NCI-H2227 treated with DMSO at 0.1 percent for 48 hours (cell line): ENCODE results near the gene USP36.
A peak's percentile ranks its signal among the peaks of the same experiment; 100 is the strongest.
"Not testable (repeated sequence)": the region's sequence is repeated elsewhere in the genome, so short reads cannot be mapped to it uniquely, and the experiment has no call there.

Source experiments
- DNase-seq: peaks from one replicate; lab custom pipeline; 2025; lab: John Stamatoyannopoulos, UW

The USP36 gene

DNA sequence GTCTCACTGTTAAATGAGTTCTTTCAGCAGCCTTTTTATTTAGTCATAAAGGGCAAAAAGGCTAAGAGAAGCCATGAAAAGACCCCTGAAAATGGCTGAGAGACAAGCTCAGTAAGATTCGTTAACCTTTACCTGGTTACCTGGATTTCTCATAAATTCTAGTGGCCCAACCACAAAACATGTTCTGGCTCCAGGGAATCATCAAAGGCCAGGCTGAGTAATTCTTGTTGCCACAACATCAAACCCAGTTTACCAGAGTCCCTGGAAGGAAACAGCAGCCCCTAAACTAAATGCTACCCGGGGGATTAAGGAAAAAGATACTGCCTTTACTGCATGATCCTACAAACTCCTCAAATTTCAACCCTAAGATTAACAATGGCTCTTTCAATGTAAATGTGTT lies 74.4 kb downstream of the USP36 start:
- no peak for DNase-seq

DNA sequence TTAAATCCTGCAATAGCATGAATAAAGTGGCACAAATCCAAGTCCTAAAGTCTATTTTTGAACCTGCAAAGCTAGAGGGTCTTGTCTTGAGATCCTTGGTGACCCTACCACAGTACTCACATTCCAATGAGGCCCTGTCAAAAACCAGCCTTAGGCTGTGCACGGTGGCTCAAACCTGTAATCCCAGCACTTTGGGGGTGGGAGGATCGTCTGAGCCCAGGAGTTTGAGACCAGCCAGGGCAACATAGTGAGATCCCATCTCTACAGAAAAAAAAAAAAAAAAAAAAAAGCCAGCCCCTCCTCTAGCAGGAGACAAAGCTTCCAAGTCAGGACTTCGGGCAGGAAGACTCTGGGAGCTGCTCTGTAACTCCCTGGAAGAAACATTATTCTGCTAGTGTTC lies 74.8 kb downstream of the USP36 start:
- no peak for DNase-seq

DNA sequence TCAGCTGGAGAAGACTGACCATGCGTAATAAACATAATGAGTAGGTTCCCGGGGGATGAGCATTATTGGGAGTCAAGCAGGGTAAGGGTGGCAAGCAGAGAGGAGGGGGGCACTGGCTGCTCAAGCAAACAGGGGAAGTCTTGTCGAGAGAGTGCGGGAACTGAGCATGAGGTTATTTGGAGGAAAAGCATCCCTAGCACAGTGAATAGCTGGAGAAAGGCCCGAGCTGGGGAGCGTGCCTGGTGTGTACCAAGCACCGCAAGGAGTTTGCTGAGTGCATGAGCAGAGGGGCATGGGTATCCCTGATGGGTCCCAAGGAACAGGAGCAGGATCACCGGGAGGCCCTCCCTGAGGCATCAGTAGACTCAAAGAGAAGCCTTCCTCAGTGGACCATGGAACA lies 75.7 kb downstream of the USP36 start:
- DNase-seq, result peak; percentile 45

DNA sequence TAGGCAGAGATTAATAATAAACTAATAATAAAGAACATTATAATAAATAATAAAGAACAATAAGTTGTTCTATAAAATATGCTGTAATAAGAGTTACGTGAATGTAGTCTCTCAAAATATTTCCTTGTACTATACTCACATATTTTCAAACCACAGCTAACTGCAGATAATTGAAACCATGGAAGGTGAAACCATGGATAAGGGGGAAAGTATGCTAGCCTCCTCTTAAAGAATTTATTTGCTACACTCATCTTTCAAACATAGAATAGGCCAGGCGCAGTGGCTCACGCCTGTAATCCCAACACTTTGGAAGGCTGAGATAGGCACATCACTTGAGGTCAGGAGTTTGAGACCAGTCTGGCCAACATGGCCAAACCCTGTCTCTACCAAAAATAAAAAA lies 77.1 kb downstream of the USP36 start:
- no peak for DNase-seq

DNA sequence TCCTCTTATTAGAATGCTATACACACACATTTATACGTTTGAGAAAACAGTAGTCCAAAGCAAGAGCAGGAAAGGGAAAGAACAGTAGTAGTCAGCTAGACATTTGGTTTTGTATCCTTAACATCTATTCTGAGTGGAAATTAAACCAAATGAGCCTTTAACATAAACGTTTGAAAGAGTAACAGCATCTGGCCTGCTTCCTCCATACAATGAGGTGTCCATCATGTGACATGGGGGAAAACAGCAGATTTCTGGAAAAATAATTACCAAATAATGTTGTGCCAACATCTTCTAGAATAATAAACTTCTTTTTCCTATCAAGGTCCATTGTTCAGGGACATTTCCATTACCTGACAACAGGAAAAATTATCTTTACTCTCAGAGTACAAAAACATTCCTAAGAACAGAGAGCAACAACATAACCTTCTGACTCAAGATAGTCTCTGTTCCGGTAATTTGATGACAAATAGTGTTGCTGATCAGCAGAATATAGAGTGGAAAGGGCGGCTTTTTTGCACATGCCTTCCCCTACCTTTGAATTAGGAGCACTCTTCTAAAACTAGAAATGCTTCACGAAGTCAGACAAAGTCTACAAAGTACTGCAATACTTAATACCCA lies 78.7 kb downstream of the USP36 start:
- DNase-seq, result no peak

DNA sequence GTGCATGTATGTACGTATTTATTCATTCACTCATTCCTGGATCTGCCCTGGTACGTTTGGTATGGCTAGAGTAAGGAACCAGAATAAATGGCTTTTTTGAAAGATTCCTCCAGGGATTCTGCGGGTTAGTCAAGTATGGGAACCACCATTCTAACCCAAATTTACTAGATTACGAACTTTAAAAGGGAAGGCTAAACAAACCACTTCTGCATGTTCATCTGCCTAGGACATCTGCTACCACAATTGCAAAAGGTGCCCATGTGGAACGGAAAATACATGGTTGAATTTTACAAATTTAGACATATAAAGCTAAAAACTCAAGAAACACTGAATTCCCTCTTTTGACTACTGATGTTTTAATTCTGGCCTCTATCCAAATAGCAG lies 80.7 kb downstream of the USP36 start:
- no peak for DNase-seq

DNA sequence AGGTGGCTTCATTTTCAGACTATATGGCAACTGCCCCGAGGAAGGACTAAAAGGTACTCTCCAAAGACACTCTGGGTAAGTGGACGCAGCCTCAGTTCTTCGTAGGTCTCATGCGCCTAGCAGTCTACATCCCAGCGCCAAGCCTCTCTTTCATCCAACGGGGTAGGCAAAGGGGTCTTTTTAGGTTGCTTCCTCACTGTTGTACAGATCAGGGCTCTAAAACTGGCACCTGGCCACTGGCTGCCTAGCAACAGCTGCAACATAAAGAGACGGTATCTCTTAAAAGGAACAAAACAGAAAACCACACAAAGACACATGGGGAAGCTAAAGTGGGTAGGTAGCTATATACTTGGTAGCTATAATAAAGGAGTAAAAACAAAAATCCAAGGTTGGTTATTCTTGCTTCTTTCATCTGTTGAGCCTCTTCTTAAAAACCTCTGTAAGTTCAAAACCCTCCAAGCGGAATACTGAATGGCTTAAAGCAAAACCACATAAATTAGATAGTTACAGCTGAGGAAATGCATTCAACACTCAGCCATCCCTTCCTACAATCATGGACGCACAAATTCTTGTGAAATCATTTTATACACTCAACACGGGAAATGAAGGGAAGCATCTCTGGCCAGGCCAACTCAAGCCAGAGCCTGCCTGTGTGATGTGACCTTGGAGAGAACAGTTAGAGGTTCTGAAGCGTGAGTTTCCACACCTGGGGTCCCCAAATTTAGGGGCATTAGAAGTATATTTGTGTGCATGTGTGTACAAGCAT lies 81.2 kb downstream of the USP36 start:
- peak; percentile 15 for DNase-seq

DNA sequence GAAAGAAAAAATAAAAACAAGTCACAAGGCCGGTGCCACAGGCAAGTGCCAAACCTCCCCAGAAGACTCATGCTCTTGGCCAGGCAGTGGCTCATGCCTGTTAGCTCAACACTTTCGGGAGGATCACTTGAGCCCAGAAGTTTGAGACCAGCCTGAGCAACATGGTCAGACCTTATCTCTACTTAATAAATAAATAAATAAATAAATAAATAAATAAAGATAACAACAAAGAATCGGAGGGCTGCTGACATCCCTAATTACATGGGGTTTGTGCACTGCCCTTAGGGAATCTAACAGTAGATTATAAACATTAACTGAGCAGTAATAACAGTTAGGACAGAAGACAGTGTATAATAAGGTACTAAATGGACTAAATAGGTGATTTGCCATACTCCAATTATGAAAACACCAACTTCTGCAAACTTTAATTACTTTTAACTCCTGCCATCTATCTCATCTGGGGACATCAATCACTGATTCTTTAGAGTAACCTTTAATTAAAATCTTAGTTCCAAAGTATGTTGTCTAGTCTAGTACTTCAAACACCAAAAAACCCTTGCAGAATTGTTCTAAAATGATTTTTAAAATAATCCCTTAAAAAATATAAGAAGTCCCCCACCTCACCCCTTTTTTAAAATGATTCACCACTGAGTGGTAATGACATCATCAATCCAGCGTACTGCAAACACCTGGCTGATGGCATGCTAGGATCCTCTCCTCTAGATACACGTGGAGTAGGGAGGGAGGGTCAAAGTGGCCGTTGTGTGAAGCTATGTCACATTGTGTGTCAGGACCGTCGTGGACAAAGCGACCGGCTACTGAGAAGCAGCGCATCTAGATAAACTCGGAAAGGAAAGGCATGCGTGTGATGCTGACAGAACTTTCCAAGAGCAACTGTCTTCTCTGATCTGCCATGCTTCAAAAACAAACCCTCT lies 87.0 kb downstream of the USP36 start:
- DNase-seq, result no peak

DNA sequence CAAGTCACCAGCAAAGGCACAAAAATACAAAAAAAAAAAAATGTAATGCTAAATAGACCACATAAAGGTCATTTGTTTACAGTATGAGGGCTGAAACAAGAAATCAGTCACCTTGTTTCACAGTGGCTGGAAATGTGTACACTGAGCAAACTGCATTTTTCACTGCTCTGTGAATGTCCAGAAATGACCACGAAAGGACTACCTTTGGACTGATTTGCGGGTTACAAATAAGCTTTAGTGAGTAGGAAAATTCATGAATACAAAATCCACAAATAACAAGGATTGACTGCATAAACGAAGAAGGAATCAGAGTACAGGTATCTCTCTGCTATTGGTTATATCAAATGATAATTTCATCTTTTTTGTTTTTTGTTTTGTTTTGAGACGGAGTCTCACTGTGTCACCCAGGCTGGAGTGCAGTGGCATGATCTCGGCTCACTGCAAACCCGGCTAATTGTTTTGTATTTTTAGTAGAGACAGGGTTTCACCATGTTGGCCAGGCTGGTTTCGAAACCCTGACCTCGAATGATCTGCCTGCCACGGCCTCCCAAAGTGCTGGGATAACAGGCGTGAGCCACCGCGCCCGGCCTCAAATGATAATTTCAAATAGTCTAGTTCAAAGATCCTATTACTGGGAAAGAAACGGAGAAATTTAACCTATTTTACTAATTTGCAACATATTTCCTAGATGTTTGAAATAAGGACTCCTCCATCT lies 89.0 kb downstream of the USP36 start:
- no peak for DNase-seq

DNA sequence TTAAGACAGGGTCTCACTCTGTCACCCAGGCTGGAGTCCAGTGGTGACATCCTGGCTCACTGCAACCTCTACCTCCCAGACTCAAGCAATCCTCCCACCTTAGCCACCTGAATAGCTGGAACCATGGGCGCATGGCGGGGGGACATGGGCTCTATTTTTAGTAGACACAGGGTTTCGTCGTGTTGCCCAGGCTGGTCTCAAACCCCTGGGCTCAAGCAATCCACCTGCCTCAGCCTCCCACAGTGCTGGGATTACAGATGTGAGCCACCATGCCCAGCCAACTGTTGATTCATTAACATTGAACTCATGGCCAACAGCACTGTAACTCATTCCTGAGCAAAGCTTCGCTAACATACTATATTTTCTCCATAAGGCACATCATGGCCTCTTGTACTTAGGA lies 89.6 kb downstream of the USP36 start:
- DNase-seq, result not testable (repeated sequence)

DNA sequence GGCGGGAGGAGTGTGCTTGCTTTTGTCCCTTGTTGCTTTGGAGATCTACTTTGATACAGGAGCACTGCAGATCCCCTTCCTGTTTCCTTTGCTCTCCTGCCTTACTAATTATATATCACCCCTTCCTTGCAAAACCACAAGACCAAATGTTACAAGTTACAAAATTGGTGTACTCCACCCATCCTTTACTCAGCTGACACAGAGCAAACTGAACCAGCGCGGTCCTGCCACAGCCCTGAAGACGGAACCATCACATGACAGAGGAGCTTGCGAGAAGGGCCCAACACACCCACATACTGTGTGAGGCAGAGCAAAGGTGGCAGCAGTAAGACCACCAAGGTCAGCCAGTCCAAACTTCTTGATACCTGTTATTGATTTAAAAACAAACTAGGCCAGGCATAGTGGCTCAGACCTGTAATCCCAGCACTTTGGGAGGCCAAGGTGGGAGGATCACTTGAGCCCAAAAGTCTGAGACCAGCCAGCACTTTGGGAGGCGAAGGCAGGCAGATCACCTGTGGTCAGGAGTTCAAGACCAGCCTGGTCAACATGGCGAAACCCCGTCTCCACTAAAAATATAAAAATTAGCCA lies 91.8 kb downstream of the USP36 start:
- DNase-seq, result no peak

DNA sequence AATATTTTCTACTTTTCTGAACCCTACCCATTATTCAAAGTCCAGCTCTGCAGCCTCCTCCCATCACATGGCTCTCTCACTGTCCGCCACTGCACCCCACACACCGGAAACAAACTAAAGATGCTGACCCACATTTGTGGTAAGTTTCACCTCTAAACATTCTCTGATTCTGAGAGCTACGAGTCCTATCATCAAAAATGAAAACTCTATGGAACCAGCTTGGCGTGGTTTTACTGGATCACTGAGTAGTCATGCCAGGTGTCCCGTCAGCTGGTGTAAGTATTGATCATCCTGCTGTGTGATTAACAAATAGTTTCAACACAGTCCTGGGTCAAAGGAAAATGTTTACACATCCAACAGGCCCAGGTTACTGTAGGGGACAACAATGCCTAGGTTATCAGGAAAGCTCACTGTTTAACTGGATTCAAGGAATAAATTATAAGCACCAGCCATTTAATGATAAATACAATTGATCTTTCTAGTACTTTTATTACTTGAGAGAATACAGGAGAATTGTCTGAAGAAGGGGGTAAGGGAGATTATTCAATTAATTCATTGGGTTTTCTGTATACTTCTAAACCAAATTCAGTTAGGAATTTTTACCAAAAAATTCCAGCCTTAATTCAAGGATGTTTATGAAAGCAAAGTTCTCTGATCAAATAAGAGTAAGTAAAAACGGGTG lies 92.4 kb downstream of the USP36 start:
- DNase-seq, result no peak

DNA sequence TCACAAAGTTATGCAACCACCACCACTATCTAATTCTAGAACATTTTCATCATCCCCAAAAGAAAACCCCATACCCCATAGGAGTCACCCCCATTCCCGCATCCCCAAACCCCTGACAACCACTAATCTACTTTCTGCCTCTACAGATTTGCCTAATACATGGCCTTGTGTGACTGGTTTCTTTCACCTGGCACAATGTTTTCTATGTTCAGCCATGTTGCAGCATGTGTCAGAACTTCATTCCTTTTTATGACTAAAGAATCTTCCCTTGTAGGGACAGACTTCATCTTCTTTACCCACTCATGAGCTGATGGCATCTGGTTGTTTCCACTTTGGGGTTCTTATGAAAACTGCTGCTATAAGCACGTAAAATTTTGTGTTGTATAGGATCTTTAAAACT lies 93.1 kb downstream of the USP36 start:
- no peak for DNase-seq

DNA sequence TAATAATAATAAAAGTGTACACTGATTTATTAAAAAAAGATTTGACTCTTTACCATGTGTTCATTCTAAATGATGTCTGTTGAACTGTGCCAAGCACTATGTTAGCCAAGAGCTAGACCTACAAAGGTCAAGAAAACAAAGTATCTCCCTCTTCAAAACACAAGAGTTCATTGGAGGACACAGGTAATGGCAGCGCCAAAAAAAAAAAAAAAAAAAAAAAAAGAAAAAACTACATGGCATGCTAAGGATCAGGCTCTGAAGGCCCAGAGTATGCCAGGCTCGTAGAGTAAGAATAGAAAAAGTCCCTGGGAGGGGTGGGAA lies 93.7 kb downstream of the USP36 start:
- no peak for DNase-seq

DNA sequence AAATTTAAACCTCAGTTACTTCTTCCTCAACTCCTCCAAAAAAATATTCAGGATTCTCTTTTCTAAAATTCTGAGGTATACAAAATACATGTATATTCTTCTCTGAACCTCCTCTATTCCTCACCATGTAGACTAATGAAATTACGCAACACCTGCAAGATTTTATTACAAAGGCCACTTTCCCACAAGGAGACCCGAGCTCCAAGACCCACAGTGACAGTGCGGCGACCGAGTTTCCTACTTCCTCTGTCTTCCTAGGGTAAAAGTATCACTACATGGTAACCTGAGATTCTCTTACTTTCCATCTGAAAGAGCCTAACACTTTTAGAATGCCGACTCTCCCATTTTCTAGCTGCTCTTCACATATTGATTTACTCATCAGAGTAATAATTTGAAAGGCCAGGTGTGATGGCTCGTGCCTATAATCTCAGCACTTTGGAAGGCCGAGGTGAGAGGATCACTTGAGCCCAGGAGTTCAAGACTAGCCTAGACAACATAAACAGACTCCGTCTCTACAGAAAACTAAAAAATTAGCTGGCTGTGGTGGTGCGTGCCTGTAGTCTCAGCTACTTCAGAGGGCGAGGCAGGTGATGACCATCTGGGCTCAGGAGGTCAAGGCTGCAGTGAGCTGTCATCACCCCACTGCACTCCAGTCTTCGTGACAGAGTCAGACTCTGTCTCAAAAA lies 94.2 kb downstream of the USP36 start:
- no peak for DNase-seq
